PC-3 (cell line): ENCODE measurements around the gene ATP5PD.

ENCODE experiments used
- CTCF ChIP-seq: fragments of 300-600 bp; sonication (generic); conservative IDR thresholded peaks from 2 replicates; pipeline ENCODE4 v1.5.1; 2017; ENCODE audit warnings: antibody characterized with exemption, low read depth, mild to moderate bottlenecking, low read length
- EZH2 ChIP-seq: fragments of 300-600 bp; sonication (generic); IDR thresholded peaks from one replicate; pipeline ENCODE4 v1.6.1; 2017; ENCODE audit warnings: antibody characterized with exemption, mild to moderate bottlenecking, low read length; ENCODE audit not compliant: unreplicated experiment

- TF ChIP-seq CTCF (no peak), EZH2 (no peak)
Measured at GRCh38 chr17:75019146-75019545, 27.6 kb downstream of the ATP5PD start.
